ENCODE data around the gene SSH2.

DNA sequence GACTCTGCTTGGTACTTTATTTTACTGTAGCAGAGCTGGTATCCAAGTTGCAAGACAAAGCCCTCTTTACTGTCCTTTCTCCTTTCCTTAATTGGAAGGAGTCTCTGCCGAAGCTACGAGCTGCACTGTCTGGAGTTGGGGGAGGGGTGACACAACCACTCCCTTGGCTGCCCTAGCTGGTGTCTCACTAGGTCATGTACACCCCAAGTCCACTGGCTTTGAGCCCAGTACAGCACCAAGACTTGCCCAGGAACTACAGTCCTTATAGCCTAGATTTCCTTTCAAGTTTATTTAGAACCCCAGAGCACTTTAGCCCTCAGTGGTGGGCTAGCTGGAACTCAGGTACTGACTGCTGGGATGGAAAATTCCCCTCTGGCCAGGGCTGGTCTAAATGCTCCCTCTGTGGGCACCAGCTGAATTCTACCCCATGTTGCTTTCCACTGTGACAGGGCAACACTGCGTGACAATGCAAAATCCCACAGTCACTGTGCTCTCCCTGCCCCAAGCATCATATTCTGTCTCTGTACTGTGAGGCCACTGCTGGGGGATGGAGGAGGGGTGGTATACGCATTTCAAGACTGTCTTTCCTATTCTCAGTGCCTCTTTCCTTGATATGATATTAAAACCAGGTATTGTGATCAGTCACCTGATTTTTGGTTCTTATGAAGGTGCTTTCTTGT is 29.8 kb upstream of the SSH2 start:
- TF ChIP-seq, protein P1, sequence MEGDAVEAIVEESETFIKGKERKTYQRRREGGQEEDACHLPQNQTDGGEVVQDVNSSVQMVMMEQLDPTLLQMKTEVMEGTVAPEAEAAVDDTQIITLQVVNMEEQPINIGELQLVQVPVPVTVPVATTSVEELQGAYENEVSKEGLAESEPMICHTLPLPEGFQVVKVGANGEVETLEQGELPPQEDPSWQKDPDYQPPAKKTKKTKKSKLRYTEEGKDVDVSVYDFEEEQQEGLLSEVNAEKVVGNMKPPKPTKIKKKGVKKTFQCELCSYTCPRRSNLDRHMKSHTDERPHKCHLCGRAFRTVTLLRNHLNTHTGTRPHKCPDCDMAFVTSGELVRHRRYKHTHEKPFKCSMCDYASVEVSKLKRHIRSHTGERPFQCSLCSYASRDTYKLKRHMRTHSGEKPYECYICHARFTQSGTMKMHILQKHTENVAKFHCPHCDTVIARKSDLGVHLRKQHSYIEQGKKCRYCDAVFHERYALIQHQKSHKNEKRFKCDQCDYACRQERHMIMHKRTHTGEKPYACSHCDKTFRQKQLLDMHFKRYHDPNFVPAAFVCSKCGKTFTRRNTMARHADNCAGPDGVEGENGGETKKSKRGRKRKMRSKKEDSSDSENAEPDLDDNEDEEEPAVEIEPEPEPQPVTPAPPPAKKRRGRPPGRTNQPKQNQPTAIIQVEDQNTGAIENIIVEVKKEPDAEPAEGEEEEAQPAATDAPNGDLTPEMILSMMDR (IDR thresholded peaks at IDR 0.05; ENCODE audit: low read depth, low read length, missing input control): no peak
- TF ChIP-seq TAF1 (conservative IDR thresholded peaks at IDR 0.05) (no peak), RXRA (IDR thresholded peaks at IDR 0.05) (no peak)
- TF ChIP-seq, protein P2, sequence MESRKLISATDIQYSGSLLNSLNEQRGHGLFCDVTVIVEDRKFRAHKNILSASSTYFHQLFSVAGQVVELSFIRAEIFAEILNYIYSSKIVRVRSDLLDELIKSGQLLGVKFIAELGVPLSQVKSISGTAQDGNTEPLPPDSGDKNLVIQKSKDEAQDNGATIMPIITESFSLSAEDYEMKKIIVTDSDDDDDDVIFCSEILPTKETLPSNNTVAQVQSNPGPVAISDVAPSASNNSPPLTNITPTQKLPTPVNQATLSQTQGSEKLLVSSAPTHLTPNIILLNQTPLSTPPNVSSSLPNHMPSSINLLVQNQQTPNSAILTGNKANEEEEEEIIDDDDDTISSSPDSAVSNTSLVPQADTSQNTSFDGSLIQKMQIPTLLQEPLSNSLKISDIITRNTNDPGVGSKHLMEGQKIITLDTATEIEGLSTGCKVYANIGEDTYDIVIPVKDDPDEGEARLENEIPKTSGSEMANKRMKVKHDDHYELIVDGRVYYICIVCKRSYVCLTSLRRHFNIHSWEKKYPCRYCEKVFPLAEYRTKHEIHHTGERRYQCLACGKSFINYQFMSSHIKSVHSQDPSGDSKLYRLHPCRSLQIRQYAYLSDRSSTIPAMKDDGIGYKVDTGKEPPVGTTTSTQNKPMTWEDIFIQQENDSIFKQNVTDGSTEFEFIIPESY (IDR thresholded peaks at IDR 0.05): no peak
